K562 (cell line): ENCODE measurements around the gene ATP5F1D. TPM values are rescaled to one million over a fixed set of nuclear protein-coding genes. Genes with fewer than 3 reads are reported as not detected.

Experiments used
- EHMT2 ChIP-seq: fragments of 450-650 bp; IDR thresholded peaks from 2 replicates; pipeline ENCODE4 v1.6.1; 2018; ENCODE audit warnings: antibody characterized with exemption
- HNRNPK ChIP-seq: fragments of 200-400 bp; formaldehyde crosslinking; IDR thresholded peaks from one replicate; pipeline ENCODE4 v1.6.1; 2018; ENCODE audit warnings: mild to moderate bottlenecking, low read depth, low read length; ENCODE audit not compliant: poor library complexity, severe bottlenecking
- HNRNPL ChIP-seq: fragments of 200-400 bp; formaldehyde crosslinking; IDR thresholded peaks from 2 replicates; pipeline ENCODE4 v1.6.1; 2017; ENCODE audit warnings: low read depth, mild to moderate bottlenecking, low read length
- KLF10 ChIP-seq: fragments of 250-450 bp; sonication (Bioruptor Pico); IDR thresholded peaks from 2 replicates; pipeline ENCODE4 v1.6.1; 2021; ENCODE audit warnings: matching md5 sums
- MIER1 ChIP-seq: fragments of 450-650 bp; IDR thresholded peaks from 2 replicates; pipeline ENCODE4 v1.6.1; 2016; ENCODE audit warnings: antibody characterized with exemption, mild to moderate bottlenecking, low read depth
- PML ChIP-seq: IDR thresholded peaks from 2 replicates; pipeline ENCODE4 v1.6.1; 2012; ENCODE audit warnings: low read length, inconsistent platforms
- POLR2AphosphoS5 ChIP-seq: IDR thresholded peaks from 2 replicates; pipeline ENCODE4 v1.6.1; 2011; ENCODE audit warnings: mild to moderate bottlenecking, low read depth, low read length, moderate library complexity; ENCODE audit not compliant: control insufficient read depth, insufficient read depth
- SMC3 ChIP-seq: conservative IDR thresholded peaks from 2 replicates; pipeline ENCODE4 v1.6.1; 2011; ENCODE audit warnings: low read depth, low read length, improper control_type of control experiment; ENCODE audit not compliant: insufficient read depth
- ZNF609 ChIP-seq: sonication (generic); formaldehyde crosslinking; IDR thresholded peaks from 2 replicates; pipeline ENCODE4 v1.8.1; 2023; ENCODE audit warnings: missing genetic modification reagents, mild to moderate bottlenecking, borderline replicate concordance
- polyA plus RNA-seq, 8 experiments: library from polyadenylated mRNA; depleted of rRNA in 4 of 8; stranded (reverse) in 5 of 8; unstranded in 3 of 8; fragments of >200 nt; fragmentation: Nextera tagmentation in 2 of 8; fragmentation: Illumina TruSeq in 1 of 8; extraction: Ambion mirVana in 2 of 8; extraction: Trizol in 1 of 8; gene quantifications; 2 replicates each; pipeline versions ENCODE4 v1.2.1 to v1.2.3, GENCODE V29; 2011 to 2014; ENCODE audit warnings: inconsistent platforms in 1 of 8, missing spikeins in 1 of 8
- total RNA-seq, 7 experiments: library from RNA; depleted of rRNA in 6 of 7; stranded (reverse); fragments of >200 nt in 6 of 7; fragmentation: Illumina TruSeq in 2 of 7; extraction: Trizol in 2 of 7; gene quantifications; 2 replicates each; pipeline versions ENCODE4 v1.2.1 to v1.2.3, GENCODE V29; 2011 to 2021; ENCODE audit warnings: low replicate concordance in 1 of 7

The ATP5F1D gene
- total and polyA plus RNA-seq, 9 of the 15 experiments (the other 6 are each of a cell fraction or from before 2014, with no cell fraction given): 3.9 to 409 (median 36.8) TPM

GRCh38 chr19:1255186-1256161 lies 13.9 kb downstream of the ATP5F1D start (continued):
- TF ChIP-seq ZNF609 (CRISPR knock-in tag): no peak
- TF ChIP-seq HNRNPK: no peak
- no peak for TF ChIP-seq EHMT2
- TF ChIP-seq HNRNPL: peak; percentile 71; the same call in 1 of the 2 replicates
- TF ChIP-seq POLR2AphosphoS5: 0 out of 2 replicates have a peak, but pooled peaks have one; percentile 9
- no peak for TF ChIP-seq SMC3
- no peak for TF ChIP-seq MIER1
- TF ChIP-seq PML: peak; percentile 11; the same call in 1 of the 2 replicates
- no peak for TF ChIP-seq KLF10 (CRISPR knock-in tag)
